ENCODE results near the gene CCK.

The CCK gene

DNA sequence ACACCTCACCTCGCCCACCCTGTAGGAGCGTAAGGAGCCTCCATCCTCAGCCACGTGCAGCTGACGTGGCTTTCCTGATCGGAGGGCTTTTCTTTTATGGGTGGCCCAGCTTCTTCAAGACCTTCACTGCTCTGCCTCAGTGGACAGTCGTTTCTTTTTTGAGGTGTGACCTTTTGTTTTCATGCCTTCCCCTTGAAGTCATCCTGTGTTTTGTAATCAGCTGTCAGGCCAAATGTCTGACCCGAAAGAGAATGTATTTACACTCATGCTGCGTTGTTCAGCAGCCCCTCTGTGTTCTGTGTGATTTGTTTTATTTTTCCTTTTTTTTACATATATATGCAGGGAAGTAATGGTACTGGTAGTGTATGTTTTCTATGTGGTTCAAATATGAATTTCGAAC lies 41.8 kb downstream of the CCK start:
- TF ChIP-seq, protein P1, sequence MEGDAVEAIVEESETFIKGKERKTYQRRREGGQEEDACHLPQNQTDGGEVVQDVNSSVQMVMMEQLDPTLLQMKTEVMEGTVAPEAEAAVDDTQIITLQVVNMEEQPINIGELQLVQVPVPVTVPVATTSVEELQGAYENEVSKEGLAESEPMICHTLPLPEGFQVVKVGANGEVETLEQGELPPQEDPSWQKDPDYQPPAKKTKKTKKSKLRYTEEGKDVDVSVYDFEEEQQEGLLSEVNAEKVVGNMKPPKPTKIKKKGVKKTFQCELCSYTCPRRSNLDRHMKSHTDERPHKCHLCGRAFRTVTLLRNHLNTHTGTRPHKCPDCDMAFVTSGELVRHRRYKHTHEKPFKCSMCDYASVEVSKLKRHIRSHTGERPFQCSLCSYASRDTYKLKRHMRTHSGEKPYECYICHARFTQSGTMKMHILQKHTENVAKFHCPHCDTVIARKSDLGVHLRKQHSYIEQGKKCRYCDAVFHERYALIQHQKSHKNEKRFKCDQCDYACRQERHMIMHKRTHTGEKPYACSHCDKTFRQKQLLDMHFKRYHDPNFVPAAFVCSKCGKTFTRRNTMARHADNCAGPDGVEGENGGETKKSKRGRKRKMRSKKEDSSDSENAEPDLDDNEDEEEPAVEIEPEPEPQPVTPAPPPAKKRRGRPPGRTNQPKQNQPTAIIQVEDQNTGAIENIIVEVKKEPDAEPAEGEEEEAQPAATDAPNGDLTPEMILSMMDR (IDR thresholded peaks at IDR 0.05; ENCODE audit: borderline replicate concordance, control extremely low read depth, extremely low read depth, insufficient read depth, missing control alignments) = no peak
- DNase-seq (ENCODE audit: low spot score) = no peak
- in situ Hi-C loops (cut with MboI; ENCODE audit: low sequenced_read_pairs, unreplicated experiment) = no loop called here

GRCh38 chr3:42222942-42223693 lies 42.9 kb downstream of the CCK start:
- in situ Hi-C loops (cut with MboI; ENCODE audit: low sequenced_read_pairs, unreplicated experiment) = no loop called here
- TF ChIP-seq, protein P1 (IDR thresholded peaks at IDR 0.05; ENCODE audit: borderline replicate concordance, control extremely low read depth, extremely low read depth, insufficient read depth, missing control alignments) = no peak
- no peak for DNase-seq (ENCODE audit: low spot score)

GRCh38 chr3:42220436-42221121 lies 45.4 kb downstream of the CCK start:
- TF ChIP-seq, protein P1 (IDR thresholded peaks at IDR 0.05; ENCODE audit: borderline replicate concordance, control extremely low read depth, extremely low read depth, insufficient read depth, missing control alignments) = no peak
- in situ Hi-C loops (cut with MboI; ENCODE audit: low sequenced_read_pairs, unreplicated experiment) = no loop called here
- no peak for DNase-seq (ENCODE audit: low spot score)

DNA sequence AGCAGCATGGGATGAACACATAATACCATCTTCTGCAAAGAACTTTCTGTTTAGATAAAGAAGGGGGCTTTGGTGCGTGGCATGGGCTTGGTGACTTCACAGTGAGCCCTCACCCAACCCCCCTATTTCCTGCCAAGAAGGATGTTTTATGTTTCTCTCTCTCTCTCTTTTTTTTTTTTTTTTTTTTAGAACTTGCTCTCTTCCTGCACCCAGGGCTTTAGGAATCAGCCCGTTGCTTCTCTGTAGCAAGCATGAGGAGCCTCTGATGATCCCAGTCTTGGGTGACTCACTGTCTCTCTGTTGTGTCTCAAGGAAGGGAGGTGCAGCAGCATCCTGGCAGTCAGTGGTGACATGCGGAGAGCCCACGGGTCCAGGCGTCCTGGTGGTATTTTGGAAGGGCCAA lies 49.1 kb downstream of the CCK start:
- in situ Hi-C loops (cut with MboI; ENCODE audit: low sequenced_read_pairs, unreplicated experiment) = loop anchor here (5.0 kb wide), 1 partner anchor 100 kb away; no protein-coding TSS in a partner anchor
- TF ChIP-seq, protein P1 (IDR thresholded peaks at IDR 0.05; ENCODE audit: borderline replicate concordance, control extremely low read depth, extremely low read depth, insufficient read depth, missing control alignments) = no peak
- DNase-seq (ENCODE audit: low spot score) = no peak

DNA sequence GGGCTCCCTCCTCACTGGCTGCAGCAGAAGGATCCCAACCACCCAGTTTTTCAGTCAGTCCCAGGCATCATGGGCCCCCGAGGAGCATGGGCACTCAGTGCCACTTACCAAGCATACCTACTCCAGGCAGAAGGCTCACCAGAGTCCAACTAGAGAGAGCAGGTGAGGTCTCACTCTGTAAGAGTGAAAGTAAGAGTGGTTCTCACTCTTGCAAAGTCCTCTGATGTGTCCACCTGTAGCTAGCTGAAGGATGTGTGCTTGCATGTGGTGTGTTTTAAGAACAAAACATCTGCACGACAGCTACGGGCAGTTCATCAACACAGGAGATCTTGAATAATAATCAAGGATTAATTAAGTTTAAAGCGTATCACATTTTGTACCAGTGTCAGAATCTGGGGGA lies 49.7 kb downstream of the CCK start:
- TF ChIP-seq, protein P1 (IDR thresholded peaks at IDR 0.05; ENCODE audit: borderline replicate concordance, control extremely low read depth, extremely low read depth, insufficient read depth, missing control alignments) = no peak
- DNase-seq (ENCODE audit: low spot score) = no peak
- in situ Hi-C loops (cut with MboI; ENCODE audit: low sequenced_read_pairs, unreplicated experiment) = loop anchor here (5.0 kb wide), 1 partner anchor 99 kb away; no protein-coding TSS in a partner anchor

- TF ChIP-seq, protein P1 (IDR thresholded peaks at IDR 0.05; ENCODE audit: borderline replicate concordance, control extremely low read depth, extremely low read depth, insufficient read depth, missing control alignments) = no peak
- in situ Hi-C loops (cut with MboI; ENCODE audit: low sequenced_read_pairs, unreplicated experiment) = loop anchor here (5.0 kb wide), 1 partner anchor 97 kb away; no protein-coding TSS in a partner anchor
- peak; percentile 65 for DNase-seq (ENCODE audit: low spot score)
Measured at GRCh38 chr3:42214565-42215283, 51.3 kb downstream of the CCK start.

Data from GM13976 (cell line).